Breast epithelium (tissue), 3 donors: Measurements from ENCODE around the gene THSD4.

ENCODE experiments used
- POLR2AphosphoS5 ChIP-seq, 3 donors: sonication (generic); formaldehyde crosslinking; IDR thresholded peaks; one replicate each; pipeline ENCODE4 v1.6.1; 2017; ENCODE audit warnings: antibody characterized with exemption in 3 of 3
- TF ChIP-seq, protein P1 (sequence below), 3 donors: fragments of 450-650 bp; IDR thresholded peaks; one replicate each; pipeline ENCODE4 v1.5.1; 2016 to 2017; ENCODE audit warnings: antibody characterized with exemption in 3 of 3, mild to moderate bottlenecking in 3 of 3, moderate library complexity in 3 of 3

DNA sequence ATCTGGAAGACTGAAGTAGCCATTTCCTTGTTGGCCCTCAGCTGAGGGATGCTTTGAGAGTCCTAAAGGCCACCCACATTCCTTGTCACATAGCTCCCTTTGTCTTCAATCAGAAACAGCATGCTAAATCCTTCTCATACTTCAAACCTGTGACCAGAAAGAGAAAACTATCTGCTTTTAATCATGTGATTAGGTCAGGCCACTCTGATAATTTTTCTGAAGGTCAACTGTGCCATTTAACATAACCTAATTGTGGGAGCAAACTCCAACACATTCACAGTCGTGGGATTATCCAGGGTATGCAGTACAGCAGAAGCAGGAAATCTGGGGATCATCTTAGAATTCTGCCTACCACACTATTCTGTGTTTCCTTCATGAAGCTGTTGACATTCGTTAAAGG, 471.2 kb downstream of the THSD4 start:
- TF ChIP-seq POLR2AphosphoS5 (IDR thresholded peaks at IDR 0.05) = no peak
- TF ChIP-seq, protein P1, sequence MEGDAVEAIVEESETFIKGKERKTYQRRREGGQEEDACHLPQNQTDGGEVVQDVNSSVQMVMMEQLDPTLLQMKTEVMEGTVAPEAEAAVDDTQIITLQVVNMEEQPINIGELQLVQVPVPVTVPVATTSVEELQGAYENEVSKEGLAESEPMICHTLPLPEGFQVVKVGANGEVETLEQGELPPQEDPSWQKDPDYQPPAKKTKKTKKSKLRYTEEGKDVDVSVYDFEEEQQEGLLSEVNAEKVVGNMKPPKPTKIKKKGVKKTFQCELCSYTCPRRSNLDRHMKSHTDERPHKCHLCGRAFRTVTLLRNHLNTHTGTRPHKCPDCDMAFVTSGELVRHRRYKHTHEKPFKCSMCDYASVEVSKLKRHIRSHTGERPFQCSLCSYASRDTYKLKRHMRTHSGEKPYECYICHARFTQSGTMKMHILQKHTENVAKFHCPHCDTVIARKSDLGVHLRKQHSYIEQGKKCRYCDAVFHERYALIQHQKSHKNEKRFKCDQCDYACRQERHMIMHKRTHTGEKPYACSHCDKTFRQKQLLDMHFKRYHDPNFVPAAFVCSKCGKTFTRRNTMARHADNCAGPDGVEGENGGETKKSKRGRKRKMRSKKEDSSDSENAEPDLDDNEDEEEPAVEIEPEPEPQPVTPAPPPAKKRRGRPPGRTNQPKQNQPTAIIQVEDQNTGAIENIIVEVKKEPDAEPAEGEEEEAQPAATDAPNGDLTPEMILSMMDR (IDR thresholded peaks at IDR 0.05) = no peak
